CD14-positive monocyte (primary cell): ENCODE measurements around the gene RRAS. TPM values are rescaled to one million over a fixed set of nuclear protein-coding genes. Genes with fewer than 3 reads are reported as not detected.

Source experiments
- DNase-seq, 3 donors: peaks; one replicate each; pipeline ENCODE4 v3.0.0-alpha.2; 2011 to 2022
- H2AFZ ChIP-seq: 2 replicates; pipeline ENCODE4 v1.6.0; 2012; ENCODE audit warnings: mild to moderate bottlenecking, low read depth, low read length, inconsistent platforms; ENCODE audit not compliant: insufficient read depth, poor library complexity, severe bottlenecking
- H3K27ac ChIP-seq, 2 donors: 1 replicate in 1 of 2; 2 replicates in 1 of 2; pipeline ENCODE4 v1.5.1; 2012 to 2013; ENCODE audit warnings: low read length in 2 of 2, control low read depth in 1 of 2, inconsistent platforms in 1 of 2, low read depth in 1 of 2, mild to moderate bottlenecking in 1 of 2
- H3K27me3 ChIP-seq, 2 donors: one replicate each; pipeline versions ENCODE4 v1.6.0 to v1.6.1; 2011 to 2013; ENCODE audit warnings: low read length in 2 of 2; ENCODE audit not compliant: control insufficient read depth in 2 of 2, insufficient read depth in 2 of 2
- H3K36me3 ChIP-seq, 2 donors: replicated peaks in 1 of 2; 1 replicate in 1 of 2; 2 replicates in 1 of 2; pipeline versions ENCODE4 v1.5.1 to v1.6.1; 2012 to 2013; ENCODE audit warnings: low read length in 2 of 2, control low read depth in 1 of 2, inconsistent platforms in 1 of 2, mild to moderate bottlenecking in 1 of 2; ENCODE audit not compliant: insufficient read depth in 2 of 2, control insufficient read depth in 1 of 2
- H3K4me1 ChIP-seq, 2 donors: 1 replicate in 1 of 2; 2 replicates in 1 of 2; pipeline versions ENCODE4 v1.5.1 to v1.6.1; 2012 to 2013; ENCODE audit warnings: low read length in 2 of 2, control low read depth in 1 of 2, inconsistent platforms in 1 of 2, mild to moderate bottlenecking in 1 of 2, moderate library complexity in 1 of 2; ENCODE audit not compliant: insufficient read depth in 2 of 2, control insufficient read depth in 1 of 2
- H3K4me2 ChIP-seq: replicated peaks from 2 replicates; pipeline ENCODE3; 2012; ENCODE audit warnings: low read length, moderate library complexity, mild to moderate bottlenecking; ENCODE audit not compliant: poor library complexity, severe bottlenecking; ENCODE audit errors: extremely low read depth
- H3K4me3 ChIP-seq, 3 experiments: fragments of 200-600 bp in 1 of 3; sonication (generic) in 1 of 3; replicated peaks in 1 of 3; 1 replicate in 2 of 3; 2 replicates in 1 of 3; pipeline ENCODE4 v1.5.1; 2011 to 2013; ENCODE audit warnings: low read length in 3 of 3, mild to moderate bottlenecking in 3 of 3, control low read depth in 2 of 3, low read depth in 2 of 3, inconsistent platforms in 1 of 3, moderate library complexity in 1 of 3
- H3K79me2 ChIP-seq: 2 replicates; pipeline ENCODE4 v1.6.0; 2012; ENCODE audit warnings: mild to moderate bottlenecking, control low read depth, inconsistent platforms, low read length, moderate library complexity; ENCODE audit not compliant: insufficient read depth
- H3K9ac ChIP-seq: 2 replicates; pipeline ENCODE4 v1.6.0; 2017; ENCODE audit warnings: low read length, mild to moderate bottlenecking; ENCODE audit not compliant: insufficient read depth, poor library complexity, severe bottlenecking
- H3K9me3 ChIP-seq, 2 donors: replicated peaks in 1 of 2; 1 replicate in 1 of 2; 2 replicates in 1 of 2; pipeline versions ENCODE4 v1.5.1 to v1.6.1; 2012 to 2013; ENCODE audit warnings: low read length in 2 of 2, control low read depth in 1 of 2; ENCODE audit not compliant: control insufficient read depth in 1 of 2, insufficient read depth in 1 of 2
- H4K20me1 ChIP-seq: 2 replicates; pipeline ENCODE4 v1.6.0; 2012; ENCODE audit warnings: mild to moderate bottlenecking, low read length, control low read depth, moderate library complexity; ENCODE audit not compliant: insufficient read depth
- H3K27ac Mint-ChIP-seq, 7 donors: one replicate each; pipeline ENCODE4 v1.8.0; 2020; ENCODE audit warnings: mild to moderate bottlenecking in 7 of 7, mixed read lengths in 7 of 7, moderate library complexity in 6 of 7, inconsistent platforms in 2 of 7
- H3K27me3 Mint-ChIP-seq, 3 donors: one replicate each; pipeline ENCODE4 v1.8.0; 2021 to 2022; ENCODE audit warnings: low read depth in 3 of 3, mild to moderate bottlenecking in 3 of 3, mixed read lengths in 3 of 3, moderate library complexity in 3 of 3, inconsistent platforms in 1 of 3
- H3K36me3 Mint-ChIP-seq, 2 donors: one replicate each; pipeline ENCODE4 v1.8.0; 2020; ENCODE audit warnings: mixed read lengths in 2 of 2, inconsistent platforms in 1 of 2, mild to moderate bottlenecking in 1 of 2
- H3K4me1 Mint-ChIP-seq: one replicate; pipeline ENCODE4 v1.8.0; 2020; ENCODE audit warnings: mild to moderate bottlenecking, mixed read lengths
- H3K4me3 Mint-ChIP-seq, 2 donors: one replicate each; pipeline ENCODE4 v1.8.0; 2020; ENCODE audit warnings: mild to moderate bottlenecking in 2 of 2, mixed read lengths in 2 of 2, moderate library complexity in 1 of 2
- H3K9me3 Mint-ChIP-seq, 7 donors: one replicate each; pipeline ENCODE4 v1.8.0; 2020 to 2022; ENCODE audit warnings: mixed read lengths in 7 of 7, mild to moderate bottlenecking in 6 of 7, moderate library complexity in 6 of 7, inconsistent platforms in 2 of 7
- CTCF ChIP-seq: fragments of 200-600 bp; IDR thresholded peaks from one replicate; pipeline ENCODE4 v1.8.0; 2022; ENCODE audit warnings: antibody characterized with exemption, mild to moderate bottlenecking
- WGBS: methylation state at CpG from one replicate; pipeline ENCODE4 v1.1.5; 2013; ENCODE audit warnings: missing lambda C conversion rate; ENCODE audit not compliant: insufficient coverage; 5-methylcytosine and 5-hydroxymethylcytosine counted together
- intact Hi-C, 2 donors: fragments of 100-400 bp; cut with micrococcal nuclease; formaldehyde crosslinking; loops; one replicate each; pipeline versions ENCODE4 v1.15.0 to v1.15.1; 2023
- polyA plus RNA-seq, 3 donors: library from polyadenylated mRNA; depleted of rRNA in 1 of 3; unstranded in 2 of 3; stranded (reverse) in 1 of 3; fragments of 300-500 nt in 2 of 3; fragments of >200 nt in 1 of 3; fragmentation: Illumina TruSeq in 2 of 3; gene quantifications; 1 replicate in 2 of 3; 2 replicates in 1 of 3; pipeline ENCODE4 v1.2.3, GENCODE V29; 2012 to 2021

Gene RRAS
- polyA plus RNA-seq, 3 donors = 74.9 to 91.7 (median 80.0) TPM

- no peak for DNase-seq
- Histone ChIP-seq H3K36me3 (peaks cover 79 to 91% of the 10 kb centered on the region in 2 donors), H3K27ac (no peak overlapping the region), H3K4me1 (no peaks in the 10 kb centered on the region), H2AFZ (no peak overlapping the region), H3K79me2 (peaks cover 8% of the 10 kb centered on the region), H3K4me2 (no peak overlapping the region), H3K4me3 (no peak overlapping the region), H4K20me1 (peaks cover 45% of the 10 kb centered on the region), H3K27me3 (no peaks in the 10 kb centered on the region), H3K9me3 (no peaks in the 10 kb centered on the region), H3K9ac (no peak overlapping the region)
- Mint-ChIP-seq H3K36me3 (peaks cover 64 to 86% of the 10 kb centered on the region in 2 donors), H3K4me1 (no peaks in the 10 kb centered on the region), H3K27ac (no peak overlapping the region), H3K9me3 (peaks cover 0 to 4% (median 0%) of the 10 kb centered on the region in 7 donors), H3K27me3 (peaks cover 0 to 3% (median 2%) of the 10 kb centered on the region in 3 donors), H3K4me3 (no peak overlapping the region)
- intact Hi-C loops = no loop called here
- WGBS = 97% methylated on average over 80 of the region's 110 CpGs
- no peak for TF ChIP-seq CTCF
Measured at GRCh38 chr19:49651820-49652550, 12.0 kb upstream of the RRAS start.

DNA sequence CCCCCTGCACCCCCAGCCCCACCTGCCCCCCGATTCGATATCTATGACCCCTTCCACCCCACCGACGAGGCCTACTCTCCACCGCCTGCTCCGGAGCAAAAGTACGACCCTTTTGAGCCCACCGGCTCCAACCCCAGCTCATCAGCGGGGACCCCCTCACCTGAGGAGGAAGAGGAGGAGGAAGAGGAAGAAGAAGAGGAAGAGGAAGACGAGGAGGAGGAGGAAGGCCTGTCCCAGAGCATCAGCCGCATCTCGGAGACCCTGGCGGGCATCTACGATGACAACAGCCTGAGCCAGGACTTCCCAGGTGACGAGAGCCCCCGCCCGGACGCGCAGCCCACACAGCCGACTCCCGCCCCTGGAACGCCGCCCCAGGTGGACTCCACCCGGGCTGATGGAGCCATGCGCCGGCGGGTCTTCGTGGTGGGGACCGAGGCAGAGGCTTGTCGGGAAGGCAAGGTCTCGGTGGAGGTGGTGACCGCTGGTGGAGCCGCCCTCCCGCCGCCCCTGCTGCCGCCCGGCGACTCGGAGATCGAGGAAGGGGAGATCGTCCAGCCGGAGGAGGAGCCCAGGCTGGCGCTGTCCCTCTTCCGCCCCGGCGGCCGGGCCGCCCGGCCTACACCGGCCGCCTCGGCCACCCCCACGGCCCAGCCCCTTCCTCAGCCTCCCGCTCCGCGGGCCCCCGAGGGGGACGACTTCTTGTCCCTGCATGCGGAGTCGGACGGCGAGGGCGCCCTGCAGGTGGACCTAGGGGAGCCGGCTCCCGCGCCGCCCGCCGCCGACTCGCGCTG lies 11.3 kb upstream of the RRAS start:
- Mint-ChIP-seq H3K4me1 (no peaks in the 10 kb centered on the region), H3K9me3 (peaks cover 0 to 4% (median 0%) of the 10 kb centered on the region in 7 donors), H3K36me3 (peaks cover 64 to 86% of the 10 kb centered on the region in 2 donors), H3K4me3 (no peak overlapping the region), H3K27ac (peak overlapping the region in 1 of 7 donors; percentile 51), H3K27me3 (peaks cover 0 to 2% (median 1%) of the 10 kb centered on the region in 3 donors)
- Histone ChIP-seq H3K9me3 (no peaks in the 10 kb centered on the region), H4K20me1 (peaks cover 53% of the 10 kb centered on the region), H3K79me2 (peaks cover 12% of the 10 kb centered on the region), H3K4me3 (no peak overlapping the region), H3K27me3 (no peaks in the 10 kb centered on the region), H3K4me2 (no peak overlapping the region), H3K9ac (no peak overlapping the region), H3K27ac (no peak overlapping the region), H3K36me3 (peaks cover 79 to 91% of the 10 kb centered on the region in 2 donors), H3K4me1 (no peaks in the 10 kb centered on the region), H2AFZ (no peak overlapping the region)
- no peak for TF ChIP-seq CTCF
- DNase-seq = no peak
- intact Hi-C loops = no loop called here
- whole genome bisulfite sequencing = 97% methylated on average over 52 of the region's 72 CpGs
